Germinal center (tissue), 1 donor: ENCODE measurements around the gene CPNE5.

Experiments used
- DNase-seq: peaks from one replicate; pipeline ENCODE4 v3.0.0; 2012; ENCODE audit warnings: mixed read lengths, low spot score

The CPNE5 gene

DNA sequence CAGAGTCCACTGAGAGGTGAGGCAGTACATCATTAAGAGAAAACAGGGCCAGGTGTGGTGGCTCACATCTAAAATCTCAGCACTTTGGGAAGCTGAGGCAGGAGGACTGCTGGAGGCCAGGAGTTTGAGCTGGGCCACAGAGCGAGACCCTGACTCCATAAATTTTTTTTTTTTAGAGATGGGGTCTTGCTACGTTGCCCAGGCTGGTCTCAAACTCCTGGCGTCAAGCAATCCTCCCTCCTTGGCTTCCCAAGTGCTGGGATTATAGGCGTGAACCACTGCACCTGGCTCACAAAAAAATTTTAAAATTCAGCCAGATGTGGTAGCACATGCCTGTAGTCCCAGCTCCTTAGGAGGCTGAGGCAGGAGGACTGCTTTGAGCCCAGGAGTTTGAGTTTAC is 18.1 kb upstream of the CPNE5 start:
- DNase-seq: no peak

GRCh38 chr6:36856277-36856676 is 17.0 kb upstream of the CPNE5 start:
- no peak for DNase-seq

DNA sequence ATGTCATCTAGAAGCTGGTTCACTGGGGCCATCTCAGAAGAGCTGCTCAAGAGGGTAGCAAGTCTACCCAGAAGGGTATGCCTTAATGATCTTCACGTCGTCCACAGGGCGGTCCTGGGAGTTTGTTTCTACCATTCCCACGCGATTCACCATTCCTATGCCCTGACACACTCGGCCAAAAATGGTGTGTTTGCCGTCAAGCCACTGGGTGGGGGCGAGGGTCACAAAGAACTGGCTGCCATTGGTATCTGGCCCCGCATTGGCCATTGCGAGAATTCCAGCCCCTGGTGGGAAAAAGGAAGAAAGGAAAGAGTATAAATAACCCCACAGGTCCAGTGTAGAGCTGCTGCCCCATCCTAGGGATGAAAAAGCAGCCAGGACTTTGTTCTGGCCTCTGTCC is 16.5 kb upstream of the CPNE5 start:
- no peak for DNase-seq

DNA sequence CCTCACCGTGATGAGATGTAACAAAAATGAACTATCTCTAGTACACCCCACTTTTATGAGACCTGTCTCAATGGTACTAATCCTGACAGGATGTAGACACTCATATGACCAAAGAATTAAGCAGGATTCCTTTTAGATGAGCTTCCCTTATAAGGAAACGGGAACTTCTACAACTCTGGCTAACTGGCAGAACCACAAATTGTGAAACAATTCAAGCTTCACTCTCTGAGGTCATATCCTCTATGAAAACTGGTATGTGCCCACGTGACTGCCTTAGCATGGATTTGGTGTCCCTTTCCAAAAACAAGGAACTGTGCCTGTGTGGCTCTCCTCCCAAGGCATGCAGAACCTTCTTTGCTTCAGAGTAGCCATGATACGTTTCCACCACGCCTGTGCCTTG is 14.1 kb upstream of the CPNE5 start:
- DNase-seq: no peak

DNA sequence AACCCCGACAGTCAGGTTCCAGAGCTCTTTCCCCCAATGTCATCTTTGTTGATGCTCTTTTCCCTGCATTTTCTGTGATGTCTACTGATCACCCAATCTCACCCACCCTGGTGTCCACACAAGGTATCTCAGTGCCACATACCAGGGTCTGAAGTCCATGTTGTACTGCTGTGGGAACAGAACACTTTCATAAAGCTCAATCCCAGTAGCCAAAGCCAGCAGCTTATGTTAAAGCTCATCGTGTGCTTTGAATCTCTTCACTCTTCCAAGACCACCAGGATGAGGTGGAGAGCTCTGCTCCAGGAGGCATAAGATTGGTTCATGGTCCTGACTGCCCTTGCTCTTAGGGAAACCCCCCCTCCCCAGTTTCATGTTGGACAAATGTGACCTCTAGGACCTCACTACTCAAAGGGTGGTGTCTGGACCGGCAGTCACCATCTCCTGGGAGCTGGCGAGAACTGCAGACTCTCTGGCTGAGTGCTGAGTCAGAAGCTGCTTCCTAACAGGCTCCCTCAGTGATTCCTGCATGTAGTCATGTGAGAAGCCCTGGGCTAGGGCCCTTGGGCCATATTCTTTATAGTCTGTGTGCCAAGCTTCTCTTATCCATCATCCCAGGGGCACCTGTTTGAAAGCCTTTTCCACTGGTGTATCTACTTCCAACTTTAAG is 13.4 kb upstream of the CPNE5 start:
- no peak for DNase-seq

DNA sequence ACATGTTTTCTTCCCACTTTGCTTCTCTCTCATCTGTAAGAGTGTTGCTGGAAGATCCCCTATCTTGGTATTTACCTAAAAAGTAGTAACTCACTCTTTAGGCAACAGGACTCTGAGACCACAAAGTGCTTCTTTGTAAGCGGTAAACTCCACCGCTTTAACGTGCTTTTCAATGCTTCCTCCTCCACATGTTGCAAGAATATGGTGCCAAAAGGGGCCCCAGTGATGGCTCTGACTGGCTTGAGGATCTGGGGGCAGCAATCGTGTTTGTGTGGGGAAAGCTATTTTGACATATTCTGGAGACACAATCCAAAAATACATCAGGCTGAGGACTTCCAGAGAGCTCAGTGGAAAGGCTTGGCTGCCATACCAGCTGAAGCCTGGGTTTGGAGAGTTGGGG is 12.4 kb upstream of the CPNE5 start:
- DNase-seq: no peak

DNA sequence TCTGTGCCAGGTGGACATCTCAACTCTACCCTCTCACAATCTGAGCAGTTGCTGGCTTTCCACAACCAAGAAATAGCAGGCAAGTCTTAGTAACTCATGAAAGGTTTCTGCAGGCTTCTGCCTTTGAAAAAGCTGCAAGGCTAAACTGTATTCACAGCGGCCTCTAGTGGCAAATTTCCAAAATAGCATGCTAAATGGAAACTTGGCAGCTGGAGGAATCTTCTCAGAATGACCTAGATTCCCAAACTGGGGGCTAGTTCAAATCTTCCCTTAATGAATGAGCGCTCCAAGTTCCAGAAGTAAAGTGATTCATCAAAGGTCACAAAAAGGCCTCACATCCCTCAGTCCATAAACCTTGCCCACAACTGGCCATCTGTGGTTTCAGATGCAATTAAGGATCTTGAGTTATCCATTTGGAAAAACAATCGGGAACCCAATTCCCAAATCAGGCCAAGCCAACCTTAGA is 11.9 kb upstream of the CPNE5 start:
- peak; percentile 55 for DNase-seq

DNA sequence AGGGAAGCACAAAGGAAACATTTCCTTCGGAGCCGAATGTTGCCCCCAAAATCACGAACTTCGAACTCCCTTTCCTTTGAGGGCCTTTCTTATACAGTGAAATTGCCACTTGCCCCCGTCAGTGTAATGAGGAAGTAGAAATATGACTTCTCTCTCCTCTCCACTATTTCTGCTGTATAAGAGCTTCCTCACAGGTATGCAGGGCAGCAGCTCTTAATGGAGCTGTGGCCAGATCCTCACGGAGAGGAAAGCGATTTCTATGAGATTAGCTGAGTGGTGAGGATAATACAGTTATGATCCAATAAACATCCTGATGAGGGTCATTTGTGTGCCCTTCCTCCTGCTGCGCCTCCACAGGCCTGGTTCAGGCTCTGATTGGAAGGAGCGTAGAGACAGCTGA is 10.8 kb upstream of the CPNE5 start:
- DNase-seq: no peak

DNA sequence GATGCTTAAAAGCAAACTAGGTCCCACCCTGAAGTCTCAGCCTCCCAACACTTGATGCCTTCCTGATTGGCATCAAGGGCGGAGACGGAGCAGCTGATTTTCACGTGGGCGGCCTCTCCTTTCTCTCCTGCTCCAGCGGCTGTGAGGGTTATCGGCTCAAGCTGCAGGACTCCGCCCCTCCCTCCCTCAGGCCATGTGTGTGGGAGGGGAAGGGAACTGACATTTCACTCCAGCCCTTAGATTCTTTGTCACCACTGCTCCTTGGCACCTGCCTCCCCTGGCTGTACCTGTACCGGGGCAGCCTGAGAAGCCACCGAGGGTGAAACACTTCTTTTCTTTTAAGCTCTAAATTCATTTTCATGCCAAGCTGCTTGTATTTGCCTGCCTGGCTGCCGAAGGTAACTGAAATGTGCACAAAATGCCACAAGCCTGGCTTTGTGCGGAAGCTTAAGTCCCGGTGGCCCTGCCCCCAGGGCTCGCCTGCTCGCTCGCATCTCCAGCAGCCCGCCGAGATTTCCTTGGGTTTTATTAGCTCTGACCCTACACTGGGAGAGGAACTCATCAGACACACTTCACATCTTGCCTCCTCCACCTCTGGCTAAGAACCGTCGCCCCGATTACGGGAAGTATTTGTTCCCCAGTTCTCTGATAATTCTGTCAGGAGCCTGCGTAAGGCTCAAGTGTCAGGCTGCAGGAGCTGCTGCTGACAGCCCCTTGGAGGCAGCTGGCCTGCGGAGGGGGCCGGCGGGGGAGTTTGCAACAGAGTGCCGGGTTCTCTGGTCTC is 9.6 kb upstream of the CPNE5 start:
- no peak for DNase-seq

DNA sequence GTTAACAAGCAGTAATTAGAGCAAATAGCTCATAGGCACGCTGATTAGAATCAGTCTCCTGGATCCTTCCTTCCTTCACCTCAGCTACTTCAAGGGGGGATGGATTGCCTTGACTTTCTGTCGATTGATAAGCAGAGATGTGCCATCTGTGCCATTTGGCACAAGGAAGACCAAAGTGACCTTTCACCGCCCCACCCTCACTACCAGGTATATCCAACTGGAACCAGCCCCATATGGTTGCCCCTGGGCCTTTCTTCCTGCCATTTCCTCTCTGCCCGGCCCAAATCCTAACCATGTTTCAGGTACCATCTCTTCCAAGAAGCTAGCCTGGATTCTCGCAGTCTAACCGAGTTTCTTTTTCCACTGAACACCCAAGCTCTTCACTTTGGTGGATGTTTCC is 8.7 kb upstream of the CPNE5 start:
- DNase-seq: no peak

- DNase-seq: no peak
These were observed 7.9 kb upstream of the CPNE5 start for GRCh38 chr6:36847152-36847551.

GRCh38 chr6:36845233-36845632 is 6.0 kb upstream of the CPNE5 start:
- DNase-seq: no peak

GRCh38 chr6:36844232-36845170 is 5.3 kb upstream of the CPNE5 start:
- DNase-seq: no peak

DNA sequence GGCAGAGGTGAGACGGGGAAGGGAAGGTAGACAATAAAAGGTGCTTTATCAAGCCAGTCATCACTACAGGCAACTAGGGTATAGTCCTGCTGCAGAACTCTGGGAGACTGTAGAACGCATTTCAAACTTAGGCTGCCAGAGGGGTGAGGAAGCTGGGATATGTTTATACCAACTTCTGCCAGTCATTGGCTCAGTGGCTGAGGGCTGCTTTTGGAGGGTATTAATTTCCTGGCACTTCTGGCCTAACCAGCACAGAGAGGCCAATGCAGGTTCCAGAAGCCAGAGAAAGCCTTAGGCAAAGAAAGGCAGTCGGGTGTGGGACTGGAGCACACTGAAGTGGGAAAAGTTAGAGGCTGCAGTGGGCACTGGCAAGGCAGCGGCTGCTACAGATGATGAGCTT is 3.9 kb upstream of the CPNE5 start:
- DNase-seq: no peak

DNA sequence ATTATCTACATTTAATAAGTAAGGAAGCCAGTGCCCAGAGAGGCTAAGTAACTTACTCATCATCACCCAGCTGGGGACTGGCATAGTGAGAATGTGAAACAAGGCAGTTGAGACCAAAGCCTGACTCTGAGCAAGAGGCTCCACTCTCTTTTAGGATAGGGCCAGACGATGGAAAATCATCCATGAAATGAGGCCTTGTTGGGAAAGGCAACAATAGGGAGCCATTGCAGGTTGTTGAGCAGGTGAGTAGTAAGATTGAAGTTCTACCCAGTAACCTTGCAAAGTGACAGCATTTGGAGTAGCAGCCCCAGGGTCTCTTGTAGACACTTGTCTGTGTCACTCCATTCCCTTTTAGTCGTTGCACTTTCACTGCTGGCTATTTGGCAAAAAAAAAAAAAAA is 2.5 kb upstream of the CPNE5 start:
- DNase-seq: no peak

GRCh38 chr6:36840432-36841403 is 1.5 kb upstream of the CPNE5 start:
- peak; percentile 30 for DNase-seq

GRCh38 chr6:36839749-36840431 is 646 bp upstream of the CPNE5 start:
- DNase-seq: peak; percentile 53

GRCh38 chr6:36837686-36838085 is 1.6 kb downstream of the CPNE5 start:
- no peak for DNase-seq

DNA sequence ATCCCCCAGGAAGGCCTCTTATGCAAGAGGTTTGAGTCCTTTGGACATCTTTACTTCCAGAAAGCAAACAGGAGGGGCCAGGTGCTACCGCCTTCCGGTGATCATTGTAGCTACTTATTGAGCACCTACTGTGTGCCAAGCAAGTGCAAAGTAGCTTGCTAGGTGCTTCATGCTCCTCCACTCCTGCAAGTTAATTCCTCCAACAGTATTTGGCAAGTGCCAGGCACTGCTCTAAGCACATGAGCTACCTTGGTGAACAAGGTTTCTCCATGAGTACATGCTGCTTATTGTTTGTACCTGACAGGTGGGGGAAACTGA is 2.3 kb downstream of the CPNE5 start:
- DNase-seq: no peak

DNA sequence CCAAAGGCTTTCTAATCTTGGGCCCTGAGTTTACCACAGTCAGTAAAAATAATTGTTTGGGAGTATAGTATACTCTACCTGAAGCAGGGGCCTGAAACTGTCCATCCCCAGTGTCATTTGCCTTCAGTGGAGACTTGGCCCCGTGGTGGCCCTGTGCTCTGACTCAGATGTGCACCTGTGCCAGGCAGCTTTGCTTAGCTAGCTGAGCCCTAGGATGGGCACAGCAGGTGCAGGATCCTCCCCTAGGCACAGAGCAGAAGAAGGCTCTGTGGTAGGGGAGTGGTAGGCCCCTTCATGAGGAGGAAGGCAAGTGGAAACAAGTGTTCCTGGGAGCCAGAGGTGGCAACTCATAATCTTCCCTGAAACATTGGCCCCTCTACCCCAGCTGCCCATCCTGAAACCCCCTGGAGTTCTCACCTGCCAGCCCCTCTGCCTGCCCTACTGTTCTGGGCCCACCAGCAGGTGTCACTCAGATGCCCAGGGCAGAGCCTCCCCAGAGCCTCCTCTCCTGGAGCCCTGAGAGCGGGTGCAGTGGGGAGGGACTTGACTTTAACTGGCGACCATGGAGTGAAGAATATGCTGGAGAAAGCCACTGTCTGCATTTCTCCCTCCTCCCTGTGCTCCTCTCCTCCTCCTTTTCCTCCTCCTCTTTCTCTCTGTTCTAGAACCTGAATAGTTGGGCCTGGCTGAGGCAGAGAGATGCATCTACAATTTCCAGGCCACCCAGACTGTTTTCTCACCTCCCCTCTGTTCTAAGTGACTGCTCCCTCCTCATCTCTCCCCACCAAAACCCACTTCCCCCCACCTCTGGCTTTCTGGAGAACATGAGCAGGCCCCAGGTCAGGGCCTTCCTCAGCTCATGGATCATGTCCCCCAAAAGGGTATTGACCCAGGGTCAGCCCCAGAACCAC is 2.9 kb downstream of the CPNE5 start:
- peak; percentile 26 for DNase-seq
